Daoy (cell line): ENCODE results near the gene SH3D21. TPM values are rescaled to one million over a fixed set of nuclear protein-coding genes. Genes with fewer than 3 reads are reported as not detected.

ENCODE experiments used
- DNase-seq: peaks from one replicate; pipeline ENCODE4 v3.0.0-alpha.2; 2015; ENCODE audit warnings: low read depth
- total RNA-seq: library from RNA; depleted of rRNA; stranded (reverse); fragments of >200 nt; shearing (Covaris generic); gene quantifications from 2 replicates; pipeline ENCODE4 v1.2.3, GENCODE V29; 2014; rRNA removed

Gene SH3D21
- 0.89 and 1.1 TPM in 2 replicates for total RNA-seq

GRCh38 chr1:36306210-36306901 is at the start of gene SH3D21:
SH3D21 (plus strand) TSS chr1:36306368; CDS start chr1:36306421, 53 bp downstream.
- DNase-seq: peak; percentile 55

DNA sequence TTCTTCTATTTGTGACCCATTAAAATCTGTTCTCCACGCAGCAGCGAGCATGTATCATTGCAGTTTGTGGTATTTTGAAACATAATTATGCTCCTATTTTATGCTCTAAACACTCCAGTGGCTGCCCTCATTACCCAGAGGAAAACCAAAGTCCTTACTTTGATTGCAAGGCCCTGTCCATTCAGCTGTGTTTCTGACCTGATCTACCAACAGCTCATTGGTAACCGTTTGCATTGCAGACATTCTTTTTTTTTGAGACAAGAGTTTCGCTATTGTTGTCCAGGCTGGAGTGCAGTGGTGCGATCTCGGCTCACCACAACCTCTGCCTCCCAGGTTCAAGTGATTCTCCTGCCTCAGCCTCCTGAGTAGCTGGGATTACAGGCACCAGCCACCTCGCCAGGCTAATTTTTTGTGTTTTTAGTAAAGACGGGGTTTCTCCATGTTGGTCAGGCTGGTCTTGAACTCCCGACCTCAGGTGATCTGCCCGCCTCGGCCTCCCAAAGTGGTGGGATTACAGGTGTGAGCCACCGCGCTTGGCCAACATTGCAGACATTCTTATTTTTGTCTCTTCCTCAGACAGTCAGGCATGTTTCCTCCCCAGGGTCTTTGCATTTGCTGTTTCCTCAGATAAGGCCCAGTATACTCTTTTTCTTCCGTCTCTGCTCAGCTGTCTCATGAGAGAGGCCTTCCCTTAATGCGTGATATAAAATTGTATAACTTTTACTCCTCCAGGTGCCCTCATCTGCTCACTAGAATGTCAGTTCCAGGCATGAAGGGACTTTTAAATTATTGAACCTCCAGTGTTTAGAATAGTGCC is 49.4 kb upstream of the SH3D21 start:
- DNase-seq: no peak

DNA sequence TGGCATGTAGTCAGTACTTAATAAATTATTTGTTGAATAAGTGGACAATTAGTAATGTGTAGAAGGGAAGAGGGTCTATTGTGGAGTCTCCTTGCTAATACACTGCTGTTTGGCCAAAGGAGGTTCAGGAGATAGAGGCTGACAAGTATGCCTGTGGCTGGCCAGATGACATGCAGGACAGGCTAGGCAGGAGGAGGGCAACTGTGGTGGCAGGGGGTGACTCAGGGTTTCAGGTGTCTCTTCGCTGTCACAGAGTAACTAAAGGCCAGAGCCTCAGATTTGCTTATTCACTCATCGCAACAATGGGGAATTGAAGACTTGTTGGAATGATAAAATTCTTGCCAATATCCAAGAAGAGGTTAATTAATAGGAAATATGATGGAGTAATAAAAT is 48.8 kb upstream of the SH3D21 start:
- peak; percentile 11 for DNase-seq

DNA sequence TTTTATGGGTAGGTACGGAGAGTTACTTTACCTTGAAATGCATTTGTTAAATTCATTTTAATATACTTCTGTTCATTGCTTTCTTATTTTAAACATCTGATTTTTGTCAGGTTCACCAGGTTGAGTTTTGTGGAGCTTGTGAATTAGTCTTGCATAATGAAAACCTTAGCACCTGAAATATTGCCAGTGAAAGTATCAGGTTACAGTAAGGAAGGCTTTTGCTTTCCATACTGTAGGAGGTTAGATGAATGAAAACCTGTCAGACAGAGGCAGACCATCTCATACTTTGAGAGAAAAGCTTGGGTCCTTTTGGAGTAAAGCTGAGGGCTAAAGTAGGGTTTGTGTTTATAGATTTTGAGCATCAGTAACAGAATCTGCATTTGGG is 47.2 kb upstream of the SH3D21 start:
- DNase-seq: no peak

DNA sequence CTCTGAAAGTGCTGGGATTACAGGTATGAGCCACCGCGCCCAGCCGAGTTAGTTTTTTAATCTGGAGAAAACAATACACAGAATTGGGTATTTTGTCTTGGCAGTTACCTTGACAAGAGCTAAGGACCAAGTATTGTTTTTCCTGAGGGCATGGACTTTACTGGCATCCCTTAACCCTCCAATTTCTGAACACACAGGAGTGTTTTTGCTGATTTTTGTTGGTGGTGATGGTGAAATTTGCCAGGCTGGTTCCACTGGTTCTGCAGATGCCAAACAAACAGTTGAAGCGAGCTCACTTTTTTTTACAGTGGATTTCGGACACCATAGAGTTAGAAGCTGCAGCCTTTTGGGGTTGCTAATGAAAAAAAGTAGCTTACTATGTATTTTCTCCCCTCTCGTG is 37.2 kb upstream of the SH3D21 start:
- DNase-seq: no peak

DNA sequence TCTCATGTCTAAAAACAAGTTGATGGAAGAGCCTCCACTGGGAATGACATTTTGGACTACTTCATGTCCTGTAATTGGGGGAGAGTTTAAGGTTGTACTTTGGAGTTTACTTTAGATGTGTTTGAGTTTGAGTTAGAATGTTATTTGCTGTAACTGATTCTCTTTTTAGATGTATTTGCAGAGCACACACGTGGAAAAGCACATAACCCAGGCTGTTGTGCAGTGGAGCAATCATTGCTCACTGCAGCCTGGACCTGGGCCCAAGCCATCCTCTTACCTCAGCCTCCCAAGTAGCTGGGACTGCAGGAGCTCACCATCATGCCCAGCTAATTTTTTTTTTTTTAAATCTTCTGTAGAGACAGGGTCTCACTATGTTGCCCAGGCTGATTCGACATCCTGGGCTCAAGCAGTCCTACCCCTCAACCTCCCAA is 36.7 kb upstream of the SH3D21 start:
- DNase-seq: no peak

DNA sequence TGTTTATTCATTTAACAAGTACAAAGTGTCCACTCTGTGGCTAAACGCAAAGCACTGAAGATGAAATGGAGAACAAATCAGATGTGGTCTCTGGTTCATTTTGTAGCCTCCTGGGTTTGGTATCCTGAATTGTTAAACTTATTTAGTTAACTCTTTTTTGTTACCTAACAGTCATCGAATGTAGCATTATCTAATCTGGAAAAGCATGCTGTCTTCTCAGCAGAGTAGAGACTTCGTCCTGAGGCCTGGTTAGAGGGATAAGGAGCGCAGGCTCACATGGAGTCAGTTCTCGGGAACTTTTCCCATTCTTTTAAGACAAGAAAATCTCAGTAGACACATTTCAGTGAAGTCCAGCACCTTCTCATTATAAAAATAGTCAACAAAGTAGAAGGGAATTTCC is 33.1 kb upstream of the SH3D21 start:
- no peak for DNase-seq

GRCh38 chr1:36274201-36274600 is 32.0 kb upstream of the SH3D21 start:
- no peak for DNase-seq

- no peak for DNase-seq
These were observed 29.5 kb upstream of the SH3D21 start for GRCh38 chr1:36276688-36277087.

DNA sequence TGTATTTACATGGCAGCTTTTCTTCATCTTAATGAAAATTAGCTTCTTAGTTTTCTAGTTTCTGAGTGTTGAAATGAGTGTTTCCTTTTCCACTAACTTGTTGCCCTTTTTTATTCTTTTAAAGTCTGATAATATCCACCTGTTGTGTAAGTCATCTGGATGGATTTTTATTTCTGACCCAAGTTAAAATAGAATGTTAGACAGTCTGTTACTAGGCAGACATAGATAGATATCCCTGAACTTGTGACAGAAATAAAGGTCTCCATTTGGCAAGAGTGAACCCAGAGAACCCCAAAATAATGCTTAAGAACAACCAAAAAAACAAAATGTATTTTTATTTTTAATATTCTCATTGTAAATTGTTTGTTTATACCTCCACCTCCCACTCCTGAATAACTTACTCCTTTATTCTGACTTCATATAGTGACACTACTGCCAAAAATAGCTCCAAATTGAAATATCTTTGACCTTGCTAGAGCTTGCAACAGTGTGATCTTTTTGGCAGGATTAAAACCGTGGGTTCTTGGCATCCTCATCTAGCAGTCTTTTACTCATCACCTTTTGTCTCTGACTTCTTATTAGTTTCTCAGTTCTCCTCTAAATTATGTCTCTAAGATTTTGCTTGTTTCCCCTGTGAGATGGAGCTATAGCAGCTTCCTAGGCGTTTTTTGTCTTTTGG is 26.9 kb upstream of the SH3D21 start:
- DNase-seq: no peak

- DNase-seq: no peak
These were observed 26.3 kb upstream of the SH3D21 start for GRCh38 chr1:36279789-36280296.

GRCh38 chr1:36284061-36284460 is 22.1 kb upstream of the SH3D21 start:
- DNase-seq: no peak

DNA sequence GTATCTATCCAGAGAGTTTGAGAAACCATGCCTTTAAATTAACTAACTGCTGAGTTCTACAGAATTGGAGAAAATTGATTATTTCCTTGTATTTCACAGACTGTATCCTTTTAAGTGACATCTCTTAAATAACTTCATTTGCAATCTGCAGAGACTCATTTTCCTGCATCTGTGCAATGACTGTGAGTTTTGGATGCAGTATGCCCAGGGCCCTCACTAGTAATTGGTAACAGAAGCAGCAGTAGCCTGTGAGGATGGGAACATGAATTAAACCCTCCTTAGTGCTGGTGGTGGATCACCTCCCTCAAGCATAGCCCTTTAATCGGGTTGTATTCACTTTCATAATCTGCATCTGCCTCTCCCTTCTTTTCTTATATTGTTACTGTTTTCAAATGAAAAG is 21.7 kb upstream of the SH3D21 start:
- DNase-seq: no peak

DNA sequence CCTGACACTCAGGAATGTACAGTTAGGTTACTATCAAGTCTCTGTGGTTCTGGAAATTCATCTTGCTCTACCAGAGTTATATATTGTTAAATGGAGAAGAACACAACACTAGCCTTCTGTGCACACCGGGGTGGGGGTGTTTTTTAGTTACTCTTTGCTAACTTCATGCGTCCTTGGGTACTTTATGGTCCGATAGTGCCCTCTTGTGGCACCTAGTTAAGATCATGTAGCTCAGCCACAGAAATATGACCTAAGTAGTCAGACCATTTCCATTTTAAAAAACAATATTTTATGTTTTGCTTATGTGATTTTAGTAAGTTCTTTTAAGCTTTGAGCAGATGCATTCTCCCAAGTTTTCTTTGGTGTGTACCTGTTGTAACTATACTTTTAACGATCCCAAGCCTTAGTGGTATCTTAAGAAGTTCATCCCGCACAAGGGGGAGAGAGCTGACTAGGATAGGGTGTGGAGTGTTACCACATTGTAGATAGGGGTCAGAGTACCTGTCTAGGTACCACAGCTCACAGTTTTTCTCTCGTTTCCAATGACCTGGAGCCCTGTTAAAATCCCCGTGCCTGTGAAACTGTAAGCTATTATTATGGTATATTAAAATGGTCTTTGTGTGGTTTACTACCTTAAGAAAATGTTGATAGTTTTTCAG is 20.6 kb upstream of the SH3D21 start:
- DNase-seq: peak; percentile 78

DNA sequence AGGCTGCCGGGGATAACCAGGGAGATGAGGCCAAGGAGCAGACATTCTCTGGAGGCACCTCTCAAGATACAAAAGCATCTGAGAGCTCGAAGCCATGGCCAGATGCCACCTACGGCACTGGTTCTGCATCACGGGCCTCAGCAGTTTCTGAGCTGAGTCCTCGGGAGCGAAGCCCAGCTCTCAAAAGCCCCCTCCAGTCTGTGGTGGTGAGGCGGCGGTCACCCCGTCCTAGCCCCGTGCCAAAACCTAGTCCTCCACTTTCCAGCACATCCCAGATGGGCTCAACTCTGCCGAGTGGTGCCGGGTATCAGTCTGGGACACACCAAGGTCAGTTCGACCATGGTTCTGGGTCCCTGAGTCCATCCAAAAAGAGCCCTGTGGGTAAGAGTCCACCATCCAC is 19.4 kb upstream of the SH3D21 start:
- no peak for DNase-seq

GRCh38 chr1:36287595-36287994 is 18.6 kb upstream of the SH3D21 start:
- DNase-seq: no peak

GRCh38 chr1:36295390-36295789 is 10.8 kb upstream of the SH3D21 start:
- no peak for DNase-seq

- DNase-seq: no peak
These were observed 9.1 kb upstream of the SH3D21 start for GRCh38 chr1:36297062-36297461.

GRCh38 chr1:36298640-36299039 is 7.5 kb upstream of the SH3D21 start:
- no peak for DNase-seq

DNA sequence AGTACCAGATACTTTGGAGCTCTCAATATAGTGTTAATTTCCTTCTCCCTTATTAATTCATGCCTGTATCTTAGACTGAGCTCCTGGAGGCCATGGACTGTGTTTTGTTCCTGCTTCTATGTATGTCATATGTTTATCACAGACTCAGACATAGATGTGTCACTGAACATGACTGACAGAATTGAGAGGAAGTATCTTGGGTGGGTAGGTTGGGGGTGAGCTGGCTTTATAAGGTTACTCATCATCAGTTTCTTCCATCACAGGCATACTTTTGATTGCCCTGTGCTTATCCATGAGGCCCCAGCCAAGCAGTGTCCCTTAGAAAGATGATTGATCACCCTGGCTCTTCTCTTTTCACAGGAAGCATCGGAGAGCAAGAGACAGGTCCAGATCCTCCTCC is 5.6 kb upstream of the SH3D21 start:
- DNase-seq: peak; percentile 28

DNA sequence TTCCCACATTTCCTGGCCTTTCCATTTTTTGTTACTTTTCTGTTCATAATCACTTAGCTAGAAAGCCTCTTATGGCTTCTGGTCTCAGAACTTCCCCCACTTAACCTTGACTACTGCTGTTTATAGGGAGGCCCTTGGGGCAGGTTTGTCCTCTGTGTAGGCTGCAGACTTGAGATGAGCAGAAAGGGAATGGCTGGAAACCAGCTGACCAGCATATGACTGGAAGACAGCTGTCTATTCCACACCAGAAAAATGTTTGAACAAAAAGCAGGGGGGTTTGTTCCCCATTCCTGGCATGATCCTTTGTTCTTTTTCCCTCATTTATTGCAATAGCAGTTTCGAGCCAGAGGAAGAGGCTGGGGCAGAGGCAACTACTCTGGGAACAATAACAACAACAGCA is 4.9 kb upstream of the SH3D21 start:
- no peak for DNase-seq

- no peak for DNase-seq
These were observed 2.9 kb upstream of the SH3D21 start for GRCh38 chr1:36303244-36303643.
